ENCODE measurements around the gene RNF212.
"Not testable (repeated sequence)": the region's sequence is repeated elsewhere in the genome, so short reads cannot be mapped to it uniquely, and the experiment has no call there.

Gene RNF212

GRCh38 chr4:1060621-1061020, 52.7 kb downstream of the RNF212 start:
- DNase-seq = no peak

GRCh38 chr4:1060121-1060520, 53.2 kb downstream of the RNF212 start:
- no peak for DNase-seq

- no peak for DNase-seq
These were observed 54.2 kb downstream of the RNF212 start for GRCh38 chr4:1058997-1059665.

GRCh38 chr4:1058198-1058996, 55.0 kb downstream of the RNF212 start:
- peak in 1 of 2 experiments; percentile 34 for DNase-seq

- DNase-seq = no peak
These were observed 56.0 kb downstream of the RNF212 start for GRCh38 chr4:1057403-1057745.

- DNase-seq = no peak
These were observed 56.5 kb downstream of the RNF212 start for GRCh38 chr4:1056671-1057402.

GRCh38 chr4:1055721-1056590, 57.4 kb downstream of the RNF212 start:
- peak; percentile 31 to 59 for DNase-seq

GRCh38 chr4:1055243-1055701, 58.1 kb downstream of the RNF212 start:
- DNase-seq = peak in 1 of 2 experiments; percentile 42

GRCh38 chr4:1054696-1055242, 58.6 kb downstream of the RNF212 start:
- not testable (repeated sequence) for DNase-seq

GRCh38 chr4:1053891-1054290, 59.5 kb downstream of the RNF212 start:
- DNase-seq = not testable (repeated sequence)

GRCh38 chr4:1053080-1053661, 60.2 kb downstream of the RNF212 start:
- peak in 1 of 2 experiments; percentile 48 for DNase-seq

GRCh38 chr4:1052231-1052671, 61.1 kb downstream of the RNF212 start:
- DNase-seq = no peak

- no peak for DNase-seq
These were observed 61.9 kb downstream of the RNF212 start for GRCh38 chr4:1051472-1051871.

- DNase-seq = peak; percentile 26 to 61
These were observed 62.7 kb downstream of the RNF212 start for GRCh38 chr4:1050486-1051213.

- DNase-seq = no peak
These were observed 63.8 kb downstream of the RNF212 start for GRCh38 chr4:1049591-1049905.

- no peak for DNase-seq
These were observed 64.4 kb downstream of the RNF212 start for GRCh38 chr4:1048773-1049590.

- DNase-seq = peak in 1 of 2 experiments; percentile 34
These were observed 65.2 kb downstream of the RNF212 start for GRCh38 chr4:1047976-1048772.

GRCh38 chr4:1047106-1047975, 66.0 kb downstream of the RNF212 start:
- DNase-seq = no peak
